ENCODE data around the gene FAIM2.
"Not testable (repeated sequence)": the region's sequence is repeated elsewhere in the genome, so short reads cannot be mapped to it uniquely, and the experiment has no call there.

FAIM2 gene

DNA sequence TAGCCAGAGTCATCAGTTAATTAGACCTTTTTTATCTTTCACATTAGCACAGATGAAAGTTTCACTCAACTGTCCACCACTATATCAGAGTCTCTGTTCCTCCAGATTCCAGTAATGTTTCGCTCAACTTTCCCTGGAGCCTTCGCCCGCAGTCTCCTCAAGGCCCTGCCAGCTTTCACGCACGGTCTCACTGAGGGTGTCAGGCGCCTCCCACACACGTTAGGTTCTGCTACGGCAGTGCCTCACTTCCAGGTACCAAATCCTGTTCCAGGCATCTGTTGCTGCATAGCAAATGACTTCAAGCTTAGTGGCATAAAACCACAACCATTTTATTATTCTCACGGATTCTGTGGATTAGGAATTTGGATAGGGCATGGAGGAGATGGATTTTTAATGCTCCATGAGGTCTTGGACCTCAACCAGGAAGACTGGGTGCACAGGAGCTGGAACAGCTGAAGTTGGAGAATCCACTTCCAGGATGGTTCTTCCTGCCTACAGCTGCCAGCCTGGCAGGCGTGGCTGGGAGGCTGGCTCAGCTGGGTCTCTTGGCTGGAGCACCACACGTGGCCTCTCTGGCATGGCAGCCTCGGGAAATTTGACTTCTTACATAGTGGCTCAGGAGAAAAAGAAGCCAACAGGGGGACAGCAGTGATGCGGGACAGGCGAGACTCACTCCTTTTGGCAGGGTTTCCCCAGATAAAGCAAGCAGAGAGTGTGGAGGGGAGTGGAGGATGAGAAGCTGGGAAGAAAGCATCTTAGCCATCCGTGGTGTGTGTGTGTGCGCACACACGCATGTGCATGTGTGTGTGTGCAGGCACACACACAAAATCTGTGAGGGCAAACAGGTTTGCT is 39.5 kb downstream of the FAIM2 start:
- DNase-seq (ENCODE audit: low spot score), result no peak

- not testable (repeated sequence) for DNase-seq (ENCODE audit: low spot score)
Measured at GRCh38 chr12:49860921-49861320, 42.8 kb downstream of the FAIM2 start.

DNA sequence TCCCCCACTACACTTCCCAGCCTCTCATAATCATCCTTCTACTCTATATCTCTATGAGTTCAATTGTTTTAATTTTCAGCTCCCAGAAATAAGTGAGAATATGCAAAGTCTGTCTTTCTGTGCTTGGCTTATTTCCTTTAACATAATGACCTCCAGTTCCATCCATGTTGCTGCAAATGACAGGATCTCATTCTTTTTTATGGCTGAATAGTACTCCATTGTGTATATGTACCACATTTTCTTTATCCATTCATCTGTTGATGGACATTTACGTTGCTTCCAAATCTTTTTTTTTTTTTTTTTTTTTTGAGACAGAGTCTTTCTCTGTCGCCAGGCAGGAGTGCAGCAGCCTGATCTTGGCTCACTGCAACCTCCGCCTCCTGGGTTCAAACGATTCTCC is 47.8 kb downstream of the FAIM2 start:
- not testable (repeated sequence) for DNase-seq (ENCODE audit: low spot score)

GRCh38 chr12:49854976-49855375 is 48.7 kb downstream of the FAIM2 start:
- DNase-seq (ENCODE audit: low spot score), result no peak

GRCh38 chr12:49853671-49854070 is 50.0 kb downstream of the FAIM2 start:
- DNase-seq (ENCODE audit: low spot score), result no peak

- no peak for DNase-seq (ENCODE audit: low spot score)
Measured at GRCh38 chr12:49847161-49847560, 56.5 kb downstream of the FAIM2 start.

DNA sequence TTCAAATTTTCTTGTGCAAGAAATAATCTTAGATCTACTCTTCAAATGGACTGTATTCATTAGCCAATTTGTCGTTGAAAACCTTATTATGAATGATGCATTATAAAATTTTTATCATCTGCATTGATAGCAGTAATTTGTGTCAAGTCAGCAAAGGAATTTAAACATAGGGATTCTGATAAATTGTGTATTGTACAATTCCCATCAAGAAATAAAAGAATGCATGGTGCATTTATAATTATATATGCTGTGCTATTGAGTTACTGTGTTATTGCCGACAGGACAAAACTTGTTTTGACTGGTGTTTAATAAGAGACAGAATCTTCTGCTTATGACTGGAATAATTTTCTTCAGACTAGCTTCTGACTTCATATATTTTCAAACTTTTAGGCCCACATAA is 57.7 kb downstream of the FAIM2 start:
- no peak for DNase-seq (ENCODE audit: low spot score)

GRCh38 chr12:49843876-49844437 is 59.7 kb downstream of the FAIM2 start:
- DNase-seq (ENCODE audit: low spot score), result no peak

GRCh38 chr12:49843411-49843810 is 60.3 kb downstream of the FAIM2 start:
- DNase-seq (ENCODE audit: low spot score), result no peak

DNA sequence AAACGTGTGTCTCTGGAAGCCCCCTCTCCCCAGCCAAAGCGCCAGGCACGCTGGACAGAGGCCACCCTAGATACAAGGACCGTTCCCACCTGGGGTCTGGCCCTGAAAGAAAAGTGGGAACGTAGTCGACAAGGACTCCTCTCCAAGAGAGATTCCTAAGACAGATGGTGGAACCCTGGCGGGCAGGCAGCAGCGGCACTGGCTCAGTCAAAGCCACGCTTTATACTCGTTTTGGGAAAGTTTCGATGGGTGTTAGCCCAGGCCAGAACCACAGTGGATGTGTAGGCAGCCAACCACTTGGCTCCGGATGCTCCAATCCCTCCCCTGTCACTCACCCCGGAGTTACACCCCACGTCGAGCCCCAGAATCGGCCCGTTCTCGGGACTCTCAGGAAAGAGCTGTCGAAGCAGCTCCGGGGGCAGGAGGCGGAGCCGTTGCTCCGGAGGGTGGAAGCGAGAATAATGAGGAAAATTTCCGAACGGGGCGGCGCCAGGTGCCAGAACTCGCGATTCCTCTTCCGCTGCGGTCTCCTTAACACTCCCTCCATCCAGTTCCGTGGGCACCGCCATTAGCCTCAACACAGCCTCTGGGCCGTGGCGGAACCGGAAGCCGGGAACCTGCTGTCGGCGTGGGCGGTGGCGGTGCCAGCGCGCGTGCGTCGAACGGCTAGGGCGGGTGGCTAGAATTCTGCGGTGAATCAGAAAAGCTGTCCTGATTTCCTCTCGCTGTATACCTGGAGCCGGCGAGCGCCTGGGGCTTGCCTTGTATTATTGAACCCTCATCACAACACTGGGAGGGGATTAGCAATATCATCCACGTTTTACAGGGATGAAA is 61.0 kb downstream of the FAIM2 start, which contains the start of gene BCDIN3D:
TSS of gene BCDIN3D (minus strand) at position 588 of the 834 bp plus-strand sequence. CDS start at position 569, 19 bp downstream.
- peak; percentile 91 for DNase-seq (ENCODE audit: low spot score)

- peak; percentile 15 for DNase-seq (ENCODE audit: low spot score)
Measured at GRCh38 chr12:49838973-49839633, 64.6 kb downstream of the FAIM2 start.

GRCh38 chr12:49832836-49833421 is 70.8 kb downstream of the FAIM2 start:
- DNase-seq (ENCODE audit: low spot score), result peak; percentile 31

DNA sequence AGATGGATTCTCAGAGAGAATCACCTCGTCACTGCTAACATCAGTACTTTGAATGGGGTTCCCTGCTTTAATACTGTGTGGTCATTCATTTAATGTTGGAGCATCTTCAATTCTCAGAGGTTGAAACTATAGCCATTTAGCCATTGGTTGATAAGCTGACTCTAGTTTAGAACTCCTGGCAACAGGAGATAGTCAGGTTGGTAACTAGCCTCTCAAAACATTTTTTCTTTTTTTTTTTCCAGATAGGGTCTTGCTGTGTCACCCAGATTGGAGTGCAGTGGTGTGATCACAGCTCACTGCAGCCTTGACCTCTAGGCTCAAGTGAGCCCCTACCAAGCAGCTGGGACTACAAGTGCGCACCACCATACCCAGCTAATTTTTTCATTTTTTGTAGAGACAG is 72.0 kb downstream of the FAIM2 start:
- DNase-seq (ENCODE audit: low spot score), result no peak

GRCh38 chr12:49828133-49829091 is 75.3 kb downstream of the FAIM2 start, which contains the start of gene NCKAP5L:
Gene NCKAP5L (minus strand): TSS chr12:49828413. CDS start chr12:49804044, 24,369 bp downstream.
- peak; percentile 98 for DNase-seq (ENCODE audit: low spot score)

GRCh38 chr12:49827401-49828099 is 76.2 kb downstream of the FAIM2 start:
- DNase-seq (ENCODE audit: low spot score), result peak; percentile 88

DNA sequence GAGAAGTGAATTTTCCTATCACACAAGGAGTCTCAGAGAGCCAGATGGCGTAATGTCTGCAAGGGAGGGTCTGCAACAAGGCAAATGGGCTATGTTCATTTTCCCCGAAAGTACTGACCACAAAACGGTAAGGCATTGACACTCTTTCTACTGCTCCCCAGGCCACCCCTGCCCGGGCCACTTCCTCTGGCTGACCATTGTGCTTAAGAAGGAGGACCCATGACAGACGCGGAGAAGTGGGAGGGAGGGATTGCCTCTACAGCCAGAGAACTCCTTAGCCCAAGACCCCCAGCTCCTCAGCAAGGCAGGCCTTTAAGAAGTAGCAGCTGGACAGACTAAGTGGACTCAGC is 76.7 kb downstream of the FAIM2 start:
- DNase-seq (ENCODE audit: low spot score), result no peak

- peak; percentile 35 for DNase-seq (ENCODE audit: low spot score)
Measured at GRCh38 chr12:49825971-49826421, 77.7 kb downstream of the FAIM2 start.

- DNase-seq (ENCODE audit: low spot score), result peak; percentile 70
Measured at GRCh38 chr12:49825360-49825970, 78.2 kb downstream of the FAIM2 start.

DNA sequence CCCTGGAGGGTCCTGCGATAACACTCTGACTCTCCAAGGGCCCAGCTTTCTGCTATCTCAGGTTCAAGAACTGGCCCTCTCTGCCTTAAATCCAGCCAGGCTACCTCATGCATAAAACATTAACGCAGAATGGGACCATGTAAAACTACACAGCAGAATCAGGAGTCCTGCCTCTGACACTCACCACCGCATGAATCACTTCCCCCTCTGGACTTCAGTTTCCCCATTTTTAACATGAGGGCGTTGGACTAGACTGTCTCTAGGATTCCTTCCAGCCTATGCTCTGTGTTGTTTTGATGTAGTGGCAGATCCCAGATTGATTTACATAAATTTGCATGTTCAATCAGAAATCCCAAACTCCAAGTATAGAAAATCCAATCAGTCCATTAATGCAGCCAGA is 78.8 kb downstream of the FAIM2 start:
- peak; percentile 53 for DNase-seq (ENCODE audit: low spot score)
